Activated T-cell treated with anti-CD3 and anti-CD28 coated beads, Interleukin-2, amount 50 U/mL, for 24 hours (primary cell): Measurements from ENCODE around the gene AK4.

Experiments
- DNase-seq: peaks from one replicate; pipeline ENCODE4 v3.0.0-alpha.2; 2020
- H3K27ac Mint-ChIP-seq: 2 replicates; pipeline ENCODE4 v1.8.0; 2020; ENCODE audit warnings: mild to moderate bottlenecking, mixed read lengths
- H3K27me3 Mint-ChIP-seq: 2 replicates; pipeline ENCODE4 v1.8.0; 2020; ENCODE audit warnings: mixed read lengths
- H3K36me3 Mint-ChIP-seq: 2 replicates; pipeline ENCODE4 v1.8.0; 2020; ENCODE audit warnings: low read depth, mixed read lengths
- H3K4me1 Mint-ChIP-seq: 2 replicates; pipeline ENCODE4 v1.8.0; 2020; ENCODE audit warnings: low read depth, mixed read lengths
- H3K4me3 Mint-ChIP-seq: 2 replicates; pipeline ENCODE4 v1.8.0; 2020; ENCODE audit warnings: mild to moderate bottlenecking, moderate library complexity, mixed read lengths
- H3K9me3 Mint-ChIP-seq: 2 replicates; pipeline ENCODE4 v1.8.0; 2020; ENCODE audit warnings: mixed read lengths

AK4 gene

GRCh38 chr1:65254320-65255034, 106.5 kb downstream of the AK4 start:
- no peaks in the 10 kb centered on the region for H3K36me3 Mint-ChIP-seq
- H3K4me1 Mint-ChIP-seq: peaks cover 22% of the 10 kb centered on the region
- H3K27me3 Mint-ChIP-seq: peaks cover 10% of the 10 kb centered on the region
- H3K9me3 Mint-ChIP-seq: no peaks in the 10 kb centered on the region
- peak; percentile 90 for DNase-seq
- peak overlapping the region; percentile 81 for H3K4me3 Mint-ChIP-seq
- H3K27ac Mint-ChIP-seq: peak overlapping the region; percentile 62

- H3K27ac Mint-ChIP-seq: peak overlapping the region; percentile 62
- H3K9me3 Mint-ChIP-seq: no peaks in the 10 kb centered on the region
- H3K4me1 Mint-ChIP-seq: peaks cover 28% of the 10 kb centered on the region
Observed at GRCh38 chr1:65255035-65255655, 107.1 kb downstream of the AK4 start.

GRCh38 chr1:65255656-65256050, 107.7 kb downstream of the AK4 start:
- H3K36me3 Mint-ChIP-seq: no peaks in the 10 kb centered on the region
- no peak overlapping the region for H3K27ac Mint-ChIP-seq
- no peaks in the 10 kb centered on the region for H3K9me3 Mint-ChIP-seq
- H3K27me3 Mint-ChIP-seq: peaks cover 10% of the 10 kb centered on the region
- no peak for DNase-seq
- peaks cover 33% of the 10 kb centered on the region for H3K4me1 Mint-ChIP-seq
- peak overlapping the region; percentile 81 for H3K4me3 Mint-ChIP-seq

More at GRCh38 chr1:65255035-65255655, 107.1 kb downstream of the AK4 start:
- Mint-ChIP-seq H3K36me3 (no peaks in the 10 kb centered on the region), H3K27me3 (peaks cover 10% of the 10 kb centered on the region), H3K4me3 (peak overlapping the region; percentile 81)
- DNase-seq: no peak

- no peaks in the 10 kb centered on the region for H3K9me3 Mint-ChIP-seq
- H3K4me1 Mint-ChIP-seq: peaks cover 40% of the 10 kb centered on the region
- no peaks in the 10 kb centered on the region for H3K36me3 Mint-ChIP-seq
- H3K4me3 Mint-ChIP-seq: no peak overlapping the region
- H3K27ac Mint-ChIP-seq: no peak overlapping the region
- no peak for DNase-seq
- H3K27me3 Mint-ChIP-seq: peaks cover 10% of the 10 kb centered on the region
Observed at GRCh38 chr1:65256860-65257708, 109.1 kb downstream of the AK4 start.

- Mint-ChIP-seq H3K27me3 (peaks cover 10% of the 10 kb centered on the region), H3K4me3 (no peak overlapping the region), H3K9me3 (no peaks in the 10 kb centered on the region), H3K27ac (no peak overlapping the region), H3K4me1 (peaks cover 39% of the 10 kb centered on the region), H3K36me3 (no peaks in the 10 kb centered on the region)
- no peak for DNase-seq
Observed at GRCh38 chr1:65258106-65258505, 110.1 kb downstream of the AK4 start.

- Mint-ChIP-seq H3K27ac (no peak overlapping the region), H3K27me3 (peaks cover 23% of the 10 kb centered on the region), H3K4me3 (no peak overlapping the region), H3K9me3 (no peaks in the 10 kb centered on the region), H3K36me3 (no peaks in the 10 kb centered on the region), H3K4me1 (peaks cover 37% of the 10 kb centered on the region)
- no peak for DNase-seq
Observed at GRCh38 chr1:65259816-65260215, 111.8 kb downstream of the AK4 start.

GRCh38 chr1:65260851-65261473, 113.0 kb downstream of the AK4 start:
- Mint-ChIP-seq H3K27ac (peak overlapping the region; percentile 60), H3K4me3 (peak overlapping the region; percentile 13), H3K9me3 (no peaks in the 10 kb centered on the region), H3K27me3 (peaks cover 21% of the 10 kb centered on the region), H3K36me3 (no peaks in the 10 kb centered on the region), H3K4me1 (peaks cover 35% of the 10 kb centered on the region)
- no peak for DNase-seq

- no peak overlapping the region for H3K27ac Mint-ChIP-seq
- H3K36me3 Mint-ChIP-seq: no peaks in the 10 kb centered on the region
- H3K9me3 Mint-ChIP-seq: no peaks in the 10 kb centered on the region
- no peak overlapping the region for H3K4me3 Mint-ChIP-seq
- peaks cover 48% of the 10 kb centered on the region for H3K4me1 Mint-ChIP-seq
- H3K27me3 Mint-ChIP-seq: peaks cover 36% of the 10 kb centered on the region
- no peak for DNase-seq
Observed at GRCh38 chr1:65263286-65263685, 115.3 kb downstream of the AK4 start.

- H3K4me3 Mint-ChIP-seq: peak overlapping the region; percentile 33
- no peak overlapping the region for H3K27ac Mint-ChIP-seq
- no peaks in the 10 kb centered on the region for H3K36me3 Mint-ChIP-seq
- peaks cover 36% of the 10 kb centered on the region for H3K27me3 Mint-ChIP-seq
- no peaks in the 10 kb centered on the region for H3K9me3 Mint-ChIP-seq
- DNase-seq: no peak
- peaks cover 46% of the 10 kb centered on the region for H3K4me1 Mint-ChIP-seq
Observed at GRCh38 chr1:65264197-65264929, 116.4 kb downstream of the AK4 start.

- H3K4me3 Mint-ChIP-seq: peak overlapping the region; percentile 62
- no peaks in the 10 kb centered on the region for H3K36me3 Mint-ChIP-seq
- H3K4me1 Mint-ChIP-seq: peaks cover 38% of the 10 kb centered on the region
- no peak for DNase-seq
- peaks cover 39% of the 10 kb centered on the region for H3K27me3 Mint-ChIP-seq
- H3K9me3 Mint-ChIP-seq: no peaks in the 10 kb centered on the region
- H3K27ac Mint-ChIP-seq: no peak overlapping the region
Observed at GRCh38 chr1:65265296-65265650, 117.3 kb downstream of the AK4 start.

GRCh38 chr1:65265651-65266351, 117.8 kb downstream of the AK4 start:
- Mint-ChIP-seq H3K4me3 (peak overlapping the region; percentile 62), H3K9me3 (no peaks in the 10 kb centered on the region), H3K27me3 (peaks cover 39% of the 10 kb centered on the region), H3K27ac (peak overlapping the region; percentile 47), H3K36me3 (no peaks in the 10 kb centered on the region), H3K4me1 (peaks cover 32% of the 10 kb centered on the region)
- peak; percentile 60 for DNase-seq

GRCh38 chr1:65266476-65266875, 118.5 kb downstream of the AK4 start:
- DNase-seq: no peak
- peaks cover 28% of the 10 kb centered on the region for H3K4me1 Mint-ChIP-seq
- peak overlapping the region; percentile 62 for H3K4me3 Mint-ChIP-seq
- H3K36me3 Mint-ChIP-seq: no peaks in the 10 kb centered on the region
- no peaks in the 10 kb centered on the region for H3K9me3 Mint-ChIP-seq
- peaks cover 39% of the 10 kb centered on the region for H3K27me3 Mint-ChIP-seq
- peak overlapping the region; percentile 47 for H3K27ac Mint-ChIP-seq

GRCh38 chr1:65267271-65267670, 119.3 kb downstream of the AK4 start:
- no peaks in the 10 kb centered on the region for H3K9me3 Mint-ChIP-seq
- H3K4me3 Mint-ChIP-seq: no peak overlapping the region
- no peak for DNase-seq
- H3K36me3 Mint-ChIP-seq: no peaks in the 10 kb centered on the region
- H3K27me3 Mint-ChIP-seq: peaks cover 39% of the 10 kb centered on the region
- H3K4me1 Mint-ChIP-seq: peaks cover 28% of the 10 kb centered on the region
- H3K27ac Mint-ChIP-seq: peak overlapping the region; percentile 5
